ENCODE data around the gene SNAPC3.

GRCh38 chr9:15433661-15434060 lies 11.0 kb downstream of the SNAPC3 start:
- TF ChIP-seq CTCF (optimal IDR thresholded peaks at IDR 0.05 in 1 of 3, IDR thresholded peaks at IDR 0.05 in 1 of 3, conservative IDR thresholded peaks at IDR 0.05 in 1 of 3; ENCODE audit: extremely low read depth in 1 of 3, insufficient read depth in 2 of 3, low read length in 3 of 3) (no peak), EZH2 (IDR thresholded peaks at IDR 0.05; ENCODE audit: low read length) (no peak)

All from keratinocyte (primary cell).